Tibial artery (tissue), 4 donors: ENCODE data around the gene CTCFL.

Experiments used
- DNase-seq, 2 donors: peaks; one replicate each; pipeline ENCODE4 v3.0.0-alpha.2; 2019
- H3K27ac ChIP-seq, 2 donors: fragments of 200-600 bp; sonication (generic) in 1 of 2; 1 replicate in 1 of 2; 2 replicates in 1 of 2; pipeline ENCODE4 v1.5.1; 2018 to 2019; ENCODE audit warnings: mild to moderate bottlenecking in 1 of 2
- H3K27me3 ChIP-seq, 2 donors: fragments of 200-600 bp; sonication (generic) in 1 of 2; one replicate each; pipeline versions ENCODE4 v1.5.1 to v1.6.0; 2016 to 2019
- H3K36me3 ChIP-seq, 3 donors: fragments of 200-600 bp; sonication (generic) in 2 of 3; one replicate each; pipeline ENCODE4 v1.5.1; 2016 to 2019; ENCODE audit warnings: mild to moderate bottlenecking in 2 of 3
- H3K4me1 ChIP-seq, 4 donors: fragments of 200-600 bp; sonication (generic) in 2 of 4; 1 replicate in 3 of 4; 2 replicates in 1 of 4; pipeline ENCODE4 v1.5.1; 2016 to 2019
- H3K4me3 ChIP-seq, 2 donors: fragments of 200-600 bp; sonication (generic) in 1 of 2; 1 replicate in 1 of 2; 2 replicates in 1 of 2; pipeline ENCODE4 v1.5.1; 2018 to 2019; ENCODE audit warnings: mild to moderate bottlenecking in 2 of 2
- H3K9me3 ChIP-seq, 3 donors: fragments of 200-600 bp; sonication (generic) in 1 of 3; one replicate each; pipeline ENCODE4 v1.5.1; 2016 to 2019
- intact Hi-C: fragments of 100-400 bp; cut with DNase I; formaldehyde crosslinking; loops from one replicate; pipeline ENCODE4 v1.15.0; 2023; ENCODE audit warnings: low total_unique reads
- TF ChIP-seq, protein P1 (sequence below), 2 experiments: fragments of 200-600 bp in 1 of 2; fragments of 450-650 bp in 1 of 2; IDR thresholded peaks; one replicate each; pipeline ENCODE4 v1.5.1; 2017 to 2019; ENCODE audit warnings: antibody characterized with exemption in 2 of 2, mild to moderate bottlenecking in 1 of 2, moderate library complexity in 1 of 2

Gene CTCFL

DNA sequence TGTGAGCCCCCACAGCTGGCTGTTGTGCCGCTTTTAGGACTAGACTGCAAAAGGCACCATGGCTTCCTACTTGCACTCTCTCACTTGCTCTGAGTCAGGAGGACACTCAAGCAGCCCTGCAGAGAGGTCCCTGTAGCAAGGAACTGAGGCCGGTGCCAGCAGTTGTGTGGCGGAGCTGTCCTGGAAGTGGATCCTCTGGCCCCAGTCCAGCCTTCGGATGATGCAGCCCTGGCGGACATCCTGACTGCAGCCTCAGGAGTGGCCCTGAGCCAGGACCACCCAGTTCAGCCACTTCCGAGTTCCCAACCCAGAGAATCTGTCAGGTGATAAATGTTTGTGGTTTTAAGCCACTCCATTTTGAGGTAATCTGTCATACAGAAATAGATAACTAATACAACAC, 17.5 kb downstream of the CTCFL start:
- Histone ChIP-seq H3K9me3 (no peaks in the 10 kb centered on the region), H3K27me3 (peaks cover 0 to 13% of the 10 kb centered on the region in 2 donors), H3K36me3 (no peaks in the 10 kb centered on the region), H3K4me3 (no peak overlapping the region), H3K27ac (no peak overlapping the region), H3K4me1 (no peaks in the 10 kb centered on the region)
- DNase-seq: no peak
- intact Hi-C loops: loop anchor here (5.0 kb wide), 1 partner anchor 705 kb away; no protein-coding TSS in a partner anchor
- TF ChIP-seq, protein P1, sequence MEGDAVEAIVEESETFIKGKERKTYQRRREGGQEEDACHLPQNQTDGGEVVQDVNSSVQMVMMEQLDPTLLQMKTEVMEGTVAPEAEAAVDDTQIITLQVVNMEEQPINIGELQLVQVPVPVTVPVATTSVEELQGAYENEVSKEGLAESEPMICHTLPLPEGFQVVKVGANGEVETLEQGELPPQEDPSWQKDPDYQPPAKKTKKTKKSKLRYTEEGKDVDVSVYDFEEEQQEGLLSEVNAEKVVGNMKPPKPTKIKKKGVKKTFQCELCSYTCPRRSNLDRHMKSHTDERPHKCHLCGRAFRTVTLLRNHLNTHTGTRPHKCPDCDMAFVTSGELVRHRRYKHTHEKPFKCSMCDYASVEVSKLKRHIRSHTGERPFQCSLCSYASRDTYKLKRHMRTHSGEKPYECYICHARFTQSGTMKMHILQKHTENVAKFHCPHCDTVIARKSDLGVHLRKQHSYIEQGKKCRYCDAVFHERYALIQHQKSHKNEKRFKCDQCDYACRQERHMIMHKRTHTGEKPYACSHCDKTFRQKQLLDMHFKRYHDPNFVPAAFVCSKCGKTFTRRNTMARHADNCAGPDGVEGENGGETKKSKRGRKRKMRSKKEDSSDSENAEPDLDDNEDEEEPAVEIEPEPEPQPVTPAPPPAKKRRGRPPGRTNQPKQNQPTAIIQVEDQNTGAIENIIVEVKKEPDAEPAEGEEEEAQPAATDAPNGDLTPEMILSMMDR (IDR thresholded peaks at IDR 0.05): no peak

DNA sequence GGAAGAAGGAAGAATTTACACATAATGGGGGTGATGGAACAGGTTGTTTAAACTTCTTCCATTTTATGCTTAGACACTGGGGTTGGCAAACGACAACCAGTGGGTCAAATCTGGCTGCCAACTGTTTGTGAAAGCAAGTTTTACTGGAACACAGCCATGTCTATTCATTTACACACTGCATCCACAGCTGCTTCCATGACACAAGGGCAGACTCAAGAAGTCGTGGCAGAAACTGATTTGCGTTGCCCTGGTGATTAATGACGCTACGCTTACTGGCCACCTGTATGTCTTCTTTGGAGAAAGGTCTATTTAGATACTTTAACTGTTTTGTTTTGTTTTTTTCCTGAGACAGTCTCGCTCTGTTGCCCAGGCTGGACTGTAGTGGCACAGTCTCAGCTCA, 19.0 kb downstream of the CTCFL start:
- DNase-seq: no peak
- TF ChIP-seq, protein P1 (IDR thresholded peaks at IDR 0.05): no peak
- peaks cover 0 to 23% of the 10 kb centered on the region in 2 donors for H3K27me3 ChIP-seq
- H3K4me1 ChIP-seq: no peaks in the 10 kb centered on the region
- intact Hi-C loops: loop anchor here (5.0 kb wide), 1 partner anchor 706 kb away; no protein-coding TSS in a partner anchor
- H3K9me3 ChIP-seq: no peaks in the 10 kb centered on the region
- no peaks in the 10 kb centered on the region for H3K36me3 ChIP-seq
- H3K27ac ChIP-seq: no peak overlapping the region
- H3K4me3 ChIP-seq: no peak overlapping the region

GRCh38 chr20:57504411-57504810, 20.5 kb downstream of the CTCFL start:
- no peaks in the 10 kb centered on the region for H3K36me3 ChIP-seq
- intact Hi-C loops: no loop called here
- TF ChIP-seq, protein P1 (IDR thresholded peaks at IDR 0.05): no peak
- H3K4me3 ChIP-seq: no peak overlapping the region
- DNase-seq: no peak
- H3K4me1 ChIP-seq: no peaks in the 10 kb centered on the region
- peaks cover 0 to 21% of the 10 kb centered on the region in 2 donors for H3K27me3 ChIP-seq
- no peak overlapping the region for H3K27ac ChIP-seq
- H3K9me3 ChIP-seq: no peaks in the 10 kb centered on the region

DNA sequence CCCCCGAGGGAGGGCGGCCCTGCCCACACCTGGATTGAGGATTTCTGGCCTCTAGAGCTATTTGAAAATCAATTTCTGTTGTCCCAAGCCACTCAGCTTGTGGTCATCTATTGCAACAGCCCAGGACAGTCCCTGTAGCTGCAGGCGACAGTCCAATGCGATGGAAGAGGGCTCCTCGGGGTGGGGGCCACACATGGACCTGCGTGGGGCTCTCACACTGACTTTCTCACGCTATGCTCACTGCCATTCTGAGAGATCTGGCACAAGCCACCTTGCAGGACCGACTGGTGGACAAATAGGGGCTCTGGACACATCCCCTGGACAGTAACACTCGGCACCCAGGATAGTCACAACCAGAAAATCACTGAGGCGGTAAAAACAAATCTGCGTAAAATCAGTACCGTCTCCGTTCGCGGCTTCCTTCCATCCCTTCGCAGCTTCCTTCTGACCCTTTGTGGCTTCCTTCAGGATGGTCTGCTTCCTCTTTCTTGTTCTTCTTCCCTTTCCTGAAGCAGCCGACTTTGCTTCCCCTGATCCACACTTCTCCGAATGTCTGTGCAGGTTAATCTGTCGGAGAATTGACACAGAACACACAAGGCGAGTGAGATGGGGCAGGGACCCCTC, 21.8 kb downstream of the CTCFL start:
- H3K4me3 ChIP-seq: no peak overlapping the region
- intact Hi-C loops: no loop called here
- H3K27me3 ChIP-seq: peaks cover 0 to 19% of the 10 kb centered on the region in 2 donors
- no peaks in the 10 kb centered on the region for H3K36me3 ChIP-seq
- no peaks in the 10 kb centered on the region for H3K4me1 ChIP-seq
- H3K27ac ChIP-seq: no peak overlapping the region
- DNase-seq: no peak
- TF ChIP-seq, protein P1 (IDR thresholded peaks at IDR 0.05): no peak
- no peaks in the 10 kb centered on the region for H3K9me3 ChIP-seq

- Histone ChIP-seq H3K27me3 (peaks cover 0 to 16% of the 10 kb centered on the region in 2 donors), H3K9me3 (no peaks in the 10 kb centered on the region), H3K4me1 (no peaks in the 10 kb centered on the region), H3K4me3 (no peak overlapping the region), H3K27ac (no peak overlapping the region), H3K36me3 (no peaks in the 10 kb centered on the region)
- intact Hi-C loops: no loop called here
- DNase-seq: no peak
- TF ChIP-seq, protein P1 (IDR thresholded peaks at IDR 0.05): no peak
These were observed 22.6 kb downstream of the CTCFL start for GRCh38 chr20:57502336-57502700.
